OCI-LY1 (cell line): Measurements from ENCODE around the gene SARM1.

Source experiments
- H2AFZ ChIP-seq: fragments of 200-600 bp; sonication (generic), shearing (Covaris generic); 2 replicates; pipeline ENCODE4 v1.6.0; 2014; ENCODE audit warnings: antibody characterized with exemption, mild to moderate bottlenecking, low read length
- H3F3A ChIP-seq: fragments of 200-600 bp; sonication (generic), shearing (Covaris generic); 2 replicates; pipeline ENCODE4 v1.6.0; 2014; ENCODE audit warnings: mild to moderate bottlenecking, antibody characterized with exemption, low read length, moderate library complexity; ENCODE audit not compliant: insufficient read depth
- H3K27ac ChIP-seq: fragments of 200-600 bp; sonication (generic); 2 replicates; pipeline ENCODE4 v1.5.1; 2014; ENCODE audit warnings: low read length, mixed run types, mild to moderate bottlenecking, low read depth; ENCODE audit not compliant: poor library complexity, severe bottlenecking
- H3K27me3 ChIP-seq: fragments of 200-600 bp; sonication (generic); 2 replicates; pipeline ENCODE4 v1.6.0; 2014; ENCODE audit warnings: antibody characterized with exemption, mild to moderate bottlenecking, low read length, moderate library complexity; ENCODE audit not compliant: insufficient read depth
- H3K36me3 ChIP-seq: fragments of 200-600 bp; sonication (generic); 2 replicates; pipeline ENCODE4 v1.6.1; 2014; ENCODE audit warnings: mild to moderate bottlenecking, antibody characterized with exemption, low read length, moderate library complexity, mixed read lengths; ENCODE audit not compliant: insufficient read depth
- H3K4me1 ChIP-seq: fragments of 200-600 bp; sonication (generic); 2 replicates; pipeline ENCODE4 v1.5.1; 2014; ENCODE audit warnings: mild to moderate bottlenecking, low read length, moderate library complexity; ENCODE audit not compliant: insufficient read depth, severe bottlenecking
- H3K4me2 ChIP-seq: fragments of 200-600 bp; sonication (generic), shearing (Covaris generic); 2 replicates; pipeline ENCODE4 v1.6.1; 2014; ENCODE audit warnings: low read length
- H3K4me3 ChIP-seq: fragments of 200-600 bp; sonication (generic); 2 replicates; pipeline ENCODE4 v1.5.1; 2014; ENCODE audit warnings: low read length, low read depth, mild to moderate bottlenecking, mixed read lengths; ENCODE audit not compliant: poor library complexity, severe bottlenecking
- H3K79me2 ChIP-seq: fragments of 200-600 bp; shearing (Covaris generic); 2 replicates; pipeline ENCODE4 v1.6.1; 2016; ENCODE audit warnings: mixed run types, low read length, mixed read lengths; ENCODE audit not compliant: insufficient read depth
- H3K9ac ChIP-seq: fragments of 200-600 bp; sonication (generic), shearing (Covaris generic); 2 replicates; pipeline ENCODE4 v1.6.1; 2014; ENCODE audit warnings: mild to moderate bottlenecking, low read length, mixed read lengths
- H3K9me2 ChIP-seq: fragments of 200-600 bp; sonication (generic), shearing (Covaris generic); 2 replicates; pipeline ENCODE4 v1.6.1; 2014; ENCODE audit warnings: low read depth, mild to moderate bottlenecking, low read length, mixed read lengths
- H3K9me3 ChIP-seq: fragments of 200-600 bp; shearing (Covaris generic); 2 replicates; pipeline ENCODE4 v1.6.1; 2014; ENCODE audit warnings: low read length, mixed read lengths
- H4K20me1 ChIP-seq: fragments of 200-600 bp; sonication (generic), shearing (Covaris generic); 2 replicates; pipeline ENCODE4 v1.6.0; 2016; ENCODE audit warnings: mild to moderate bottlenecking, low read length; ENCODE audit not compliant: insufficient read depth
- CTCF ChIP-seq: fragments of 200-600 bp; sonication (generic), shearing (Covaris generic); IDR thresholded peaks from 2 replicates; pipeline ENCODE4 v1.5.1; 2017; ENCODE audit warnings: mild to moderate bottlenecking, antibody characterized with exemption, low read length, moderate library complexity, mixed read lengths
- EZH2 ChIP-seq: fragments of 200-600 bp; sonication (generic), shearing (Covaris generic); IDR thresholded peaks from 2 replicates; pipeline ENCODE4 v1.8.0; 2017; ENCODE audit warnings: borderline replicate concordance, mixed run types, mild to moderate bottlenecking, antibody characterized with exemption, low read length, moderate library complexity, mixed read lengths

SARM1 gene

GRCh38 chr17:28346199-28346580 is 25.3 kb upstream of the SARM1 start:
- Histone ChIP-seq H3K27ac (no peak overlapping the region), H4K20me1 (no peaks in the 10 kb centered on the region), H3K9me2 (no peaks in the 10 kb centered on the region), H2AFZ (no peak overlapping the region), H3K4me1 (peaks cover 12% of the 10 kb centered on the region), H3K4me3 (no peak overlapping the region), H3F3A (no peaks in the 10 kb centered on the region), H3K9ac (no peak overlapping the region), H3K27me3 (no peaks in the 10 kb centered on the region), H3K4me2 (no peak overlapping the region), H3K79me2 (no peaks in the 10 kb centered on the region), H3K9me3 (no peaks in the 10 kb centered on the region), H3K36me3 (peaks cover 87% of the 10 kb centered on the region)
- TF ChIP-seq EZH2: no peak
- TF ChIP-seq CTCF: no peak

GRCh38 chr17:28346746-28347246 is 24.7 kb upstream of the SARM1 start:
- Histone ChIP-seq H3K27ac (no peak overlapping the region), H3F3A (no peaks in the 10 kb centered on the region), H3K79me2 (no peaks in the 10 kb centered on the region), H3K36me3 (peaks cover 87% of the 10 kb centered on the region), H3K9ac (no peak overlapping the region), H3K4me1 (peaks cover 12% of the 10 kb centered on the region), H3K4me3 (no peak overlapping the region), H3K9me3 (no peaks in the 10 kb centered on the region), H3K4me2 (no peak overlapping the region), H4K20me1 (no peaks in the 10 kb centered on the region), H2AFZ (no peak overlapping the region), H3K9me2 (no peaks in the 10 kb centered on the region), H3K27me3 (no peaks in the 10 kb centered on the region)
- peak; percentile 24; the same call in 1 of the 2 replicates for TF ChIP-seq CTCF
- no peak for TF ChIP-seq EZH2

- H3K36me3 ChIP-seq: peaks cover 87% of the 10 kb centered on the region
- H3K27ac ChIP-seq: no peak overlapping the region
Measured at GRCh38 chr17:28347261-28347891, 24.1 kb upstream of the SARM1 start.

More at GRCh38 chr17:28347261-28347891, 24.1 kb upstream of the SARM1 start:
- Histone ChIP-seq H2AFZ (no peak overlapping the region), H3K4me2 (no peak overlapping the region), H3F3A (no peaks in the 10 kb centered on the region), H3K9me2 (no peaks in the 10 kb centered on the region), H3K4me1 (peaks cover 12% of the 10 kb centered on the region), H3K27me3 (no peaks in the 10 kb centered on the region), H3K9ac (no peak overlapping the region), H4K20me1 (no peaks in the 10 kb centered on the region), H3K4me3 (no peak overlapping the region), H3K79me2 (no peaks in the 10 kb centered on the region), H3K9me3 (no peaks in the 10 kb centered on the region)
- no peak for TF ChIP-seq EZH2
- TF ChIP-seq CTCF: no peak; the same call in 1 of the 2 replicates
